Central memory CD4-positive, alpha-beta T cell (primary cell): ENCODE data around the gene CLCN1.

Experiments used
- DNase-seq: peaks from one replicate; pipeline ENCODE4 v3.0.0; 2022

CLCN1 gene

GRCh38 chr7:143399642-143400041, 83.7 kb downstream of the CLCN1 start:
- no peak for DNase-seq

DNA sequence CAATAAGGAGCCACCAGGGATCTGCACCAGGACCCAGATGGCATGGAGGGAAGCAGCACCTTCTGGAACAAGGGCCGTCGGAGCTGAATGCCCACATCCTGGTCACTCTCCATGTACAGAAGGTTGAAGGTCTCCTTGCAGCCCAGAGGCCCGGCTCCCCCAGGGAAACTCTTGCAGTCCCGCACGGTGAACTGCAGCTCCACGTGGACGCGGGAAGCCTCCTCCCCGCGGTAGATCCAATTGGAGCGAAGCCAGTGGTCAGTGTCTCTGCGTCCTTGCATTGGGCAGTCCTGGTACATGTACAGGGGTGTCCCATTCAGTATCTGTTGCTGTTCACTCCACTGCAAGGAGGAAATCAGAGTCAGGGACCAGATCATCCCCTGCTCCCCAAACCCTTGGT, 85.4 kb downstream of the CLCN1 start:
- no peak for DNase-seq
